IPS DF 6.9 (cell line): ENCODE results near the gene CRTC3.

Experiments
- DNase-seq: peaks from one replicate; pipeline ENCODE4 v3.0.0-alpha.2; 2013; ENCODE audit warnings: low read depth, low spot score
- H3K27ac ChIP-seq: one replicate; pipeline ENCODE4 v1.5.1; 2013; ENCODE audit warnings: low read length, control low read depth
- H3K27me3 ChIP-seq: 2 replicates; pipeline ENCODE4 v1.6.1; 2013; ENCODE audit warnings: mild to moderate bottlenecking, low read length; ENCODE audit not compliant: control insufficient read depth, insufficient read depth
- H3K36me3 ChIP-seq: 2 replicates; pipeline ENCODE4 v1.6.1; 2013; ENCODE audit warnings: low read length; ENCODE audit not compliant: control insufficient read depth, insufficient read depth
- H3K4me1 ChIP-seq: 2 replicates; pipeline ENCODE4 v1.6.1; 2013; ENCODE audit warnings: low read length; ENCODE audit not compliant: control insufficient read depth, insufficient read depth
- H3K4me3 ChIP-seq: 2 replicates; pipeline ENCODE4 v1.5.1; 2013; ENCODE audit warnings: mild to moderate bottlenecking, low read length
- H3K9me3 ChIP-seq: 2 replicates; pipeline ENCODE4 v1.6.1; 2013; ENCODE audit warnings: low read length, inconsistent platforms; ENCODE audit not compliant: control insufficient read depth, insufficient read depth
- WGBS: extraction: QIAGEN DNeasy Blood & Tissue Kit; methylation state at CpG from one replicate; pipeline ENCODE4 v1.1.7; 2013; ENCODE audit warnings: mixed read lengths, missing lambda C conversion rate; ENCODE audit not compliant: insufficient read length, insufficient coverage; 5-methylcytosine and 5-hydroxymethylcytosine counted together

CRTC3 gene

DNA sequence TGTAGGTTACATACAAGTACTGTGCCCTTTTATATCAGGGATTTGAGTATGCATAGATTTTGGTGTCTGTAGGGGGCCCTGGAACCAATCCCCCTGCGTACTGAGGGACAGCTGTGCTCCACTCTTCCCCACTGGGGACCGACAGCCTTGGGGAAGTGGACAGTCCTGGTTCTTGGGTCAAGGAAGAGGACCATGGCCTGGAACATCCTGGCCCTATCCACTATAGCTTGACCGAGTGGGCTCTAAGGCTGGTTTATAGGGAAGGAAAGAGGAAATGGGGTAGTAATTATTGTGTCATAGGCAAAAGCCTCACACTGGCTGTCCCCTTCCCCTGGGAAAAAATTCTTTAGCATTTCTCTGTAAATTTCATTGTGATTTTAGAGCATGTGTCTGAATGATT is 49.5 kb downstream of the CRTC3 start:
- Histone ChIP-seq H3K27me3 (no peaks in the 10 kb centered on the region), H3K27ac (no peak overlapping the region), H3K9me3 (no peaks in the 10 kb centered on the region), H3K36me3 (no peaks in the 10 kb centered on the region), H3K4me1 (peaks cover 9% of the 10 kb centered on the region; the same call in 1 of the 2 replicates), H3K4me3 (no peak overlapping the region)
- no CpG with 5 or more reads among the region's 3 CpGs for WGBS
- no peak for DNase-seq

DNA sequence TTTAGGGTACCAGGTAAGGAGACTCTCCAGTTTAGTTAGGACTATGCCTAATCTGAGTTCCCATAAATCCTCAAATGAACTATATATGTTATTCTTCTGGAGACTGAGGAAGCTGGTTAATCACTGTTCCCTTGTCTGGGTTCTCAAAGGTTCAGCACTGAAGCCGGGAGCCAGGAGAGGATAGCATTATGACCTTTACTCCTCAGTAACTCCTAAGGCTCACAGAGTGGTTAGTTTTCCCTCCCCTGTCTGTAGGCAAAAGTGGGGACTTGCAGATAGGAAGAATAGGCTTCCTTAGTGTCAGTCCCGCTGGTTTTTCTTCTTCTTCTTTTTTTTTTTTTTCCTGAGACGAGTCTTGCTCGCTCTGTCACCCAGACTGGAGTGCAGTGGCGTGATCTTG is 50.4 kb downstream of the CRTC3 start:
- no peak overlapping the region for H3K4me3 ChIP-seq
- no peak overlapping the region for H3K27ac ChIP-seq
- WGBS: no CpG with 5 or more reads among the region's 5 CpGs
- no peaks in the 10 kb centered on the region; the same call in 1 of the 2 replicates for H3K27me3 ChIP-seq
- peaks cover 10% of the 10 kb centered on the region; the same call in 1 of the 2 replicates for H3K4me1 ChIP-seq
- no peak for DNase-seq
- no peaks in the 10 kb centered on the region for H3K9me3 ChIP-seq
- H3K36me3 ChIP-seq: no peaks in the 10 kb centered on the region

DNA sequence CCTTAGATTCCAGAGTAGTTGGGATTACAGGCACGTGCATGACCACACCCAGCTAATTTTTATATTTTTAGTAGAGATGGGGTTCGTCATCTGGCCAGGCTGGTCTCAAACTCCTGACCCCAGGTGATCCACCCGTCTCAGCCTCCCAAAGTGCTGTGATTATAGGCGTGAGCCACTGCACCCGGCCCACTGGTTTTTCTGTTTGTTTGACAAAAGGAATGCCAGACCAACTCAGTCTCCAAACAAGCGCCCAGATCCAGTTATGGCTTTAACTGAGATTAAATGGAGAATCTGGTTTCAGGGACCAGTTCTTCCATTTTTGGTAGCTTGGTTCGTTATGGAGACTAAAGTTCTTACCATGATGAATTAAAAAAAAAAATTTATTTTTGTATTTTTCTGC is 50.8 kb downstream of the CRTC3 start:
- DNase-seq: no peak
- Histone ChIP-seq H3K9me3 (no peaks in the 10 kb centered on the region), H3K4me3 (no peak overlapping the region), H3K27ac (no peak overlapping the region), H3K4me1 (peaks cover 10% of the 10 kb centered on the region; the same call in 1 of the 2 replicates), H3K36me3 (no peaks in the 10 kb centered on the region), H3K27me3 (no peaks in the 10 kb centered on the region; the same call in 1 of the 2 replicates)
- WGBS: no CpG with 5 or more reads among the region's 7 CpGs

DNA sequence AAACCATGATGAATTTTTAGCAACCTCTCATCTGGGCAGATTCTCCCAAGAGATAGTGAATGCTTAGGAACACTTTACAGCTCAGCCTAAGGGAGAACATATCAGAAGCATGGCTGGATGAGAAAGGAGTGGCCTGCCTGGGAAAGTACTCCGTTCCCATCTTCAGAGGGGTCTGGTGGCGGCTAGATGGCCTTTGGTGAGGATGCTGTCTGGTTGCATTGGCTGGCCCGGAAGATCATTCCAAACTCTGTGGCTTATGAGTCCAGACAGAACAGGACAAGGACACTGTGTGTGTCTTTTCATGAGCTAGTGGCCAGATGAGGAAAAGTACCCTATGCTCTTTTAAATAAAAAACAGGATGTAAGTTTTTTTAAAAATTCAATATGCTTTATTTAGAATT is 51.2 kb downstream of the CRTC3 start:
- peaks cover 10% of the 10 kb centered on the region; the same call in 1 of the 2 replicates for H3K4me1 ChIP-seq
- WGBS: no CpG with 5 or more reads among the region's 3 CpGs
- H3K27ac ChIP-seq: no peak overlapping the region

DNA sequence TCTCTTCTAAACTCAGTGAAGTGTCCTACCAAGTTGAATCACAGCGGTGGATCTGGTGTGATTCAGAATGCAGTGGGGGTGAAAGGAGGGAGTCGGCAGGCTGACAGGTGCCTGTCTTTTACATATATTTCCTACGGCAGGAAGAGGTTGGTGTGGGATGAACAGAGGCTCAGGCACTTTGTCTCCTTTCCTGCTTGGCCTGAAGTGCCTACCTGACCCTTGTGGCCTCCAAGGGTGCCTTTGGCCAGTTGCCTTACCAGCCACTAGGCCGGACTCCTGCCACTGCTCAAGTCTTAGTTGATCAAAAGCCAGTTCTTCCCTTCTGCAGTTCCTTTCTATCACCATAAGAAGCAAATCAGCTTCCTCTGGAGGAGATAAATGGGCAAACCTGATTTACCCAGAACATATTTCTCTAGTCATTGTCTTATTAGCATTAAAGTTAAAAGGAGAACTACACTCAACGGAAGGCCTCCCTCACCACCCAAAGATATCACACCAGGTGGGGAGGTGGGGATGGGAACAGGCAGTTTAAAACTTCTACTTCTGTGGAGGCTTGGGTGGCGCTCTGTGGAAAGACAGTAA is 52.1 kb downstream of the CRTC3 start:
- WGBS: no CpG with 5 or more reads among the region's 6 CpGs
- DNase-seq: no peak
- no peak overlapping the region for H3K4me3 ChIP-seq

More for the DNA sequence above, 51.2 kb downstream of the CRTC3 start:
- no peaks in the 10 kb centered on the region; the same call in 1 of the 2 replicates for H3K27me3 ChIP-seq
- H3K9me3 ChIP-seq: no peaks in the 10 kb centered on the region
- H3K36me3 ChIP-seq: no peaks in the 10 kb centered on the region
- no peak overlapping the region for H3K4me3 ChIP-seq
- DNase-seq: no peak

DNA sequence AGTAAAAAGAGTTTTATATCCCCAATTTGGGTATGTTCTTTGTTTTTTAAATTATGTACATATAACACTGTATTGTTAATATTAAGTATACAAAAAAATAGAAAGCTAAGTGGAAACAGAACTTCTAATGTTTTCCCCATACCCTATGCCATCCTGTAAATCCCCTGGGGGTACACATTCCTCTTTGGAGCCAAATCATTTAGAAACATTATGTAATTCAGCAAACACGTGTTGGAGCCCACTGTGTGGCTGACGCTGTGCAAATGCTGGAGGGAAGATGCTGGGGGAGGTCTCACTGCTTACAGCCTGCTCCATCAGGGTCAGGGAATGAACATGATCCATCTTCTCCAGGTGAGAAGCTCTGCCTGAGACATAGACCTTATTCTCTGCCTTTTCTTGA is 52.8 kb downstream of the CRTC3 start:
- Histone ChIP-seq H3K27ac (no peak overlapping the region), H3K9me3 (no peaks in the 10 kb centered on the region), H3K4me3 (no peak overlapping the region), H3K27me3 (no peaks in the 10 kb centered on the region; the same call in 1 of the 2 replicates), H3K4me1 (peaks cover 10% of the 10 kb centered on the region; the same call in 1 of the 2 replicates), H3K36me3 (no peaks in the 10 kb centered on the region)
- WGBS: no CpG with 5 or more reads among the region's 2 CpGs
- DNase-seq: no peak

More for the DNA sequence above, 52.1 kb downstream of the CRTC3 start:
- Histone ChIP-seq H3K27ac (no peak overlapping the region), H3K36me3 (no peaks in the 10 kb centered on the region), H3K4me1 (peaks cover 10% of the 10 kb centered on the region; the same call in 1 of the 2 replicates), H3K27me3 (no peaks in the 10 kb centered on the region; the same call in 1 of the 2 replicates), H3K9me3 (no peaks in the 10 kb centered on the region)

DNA sequence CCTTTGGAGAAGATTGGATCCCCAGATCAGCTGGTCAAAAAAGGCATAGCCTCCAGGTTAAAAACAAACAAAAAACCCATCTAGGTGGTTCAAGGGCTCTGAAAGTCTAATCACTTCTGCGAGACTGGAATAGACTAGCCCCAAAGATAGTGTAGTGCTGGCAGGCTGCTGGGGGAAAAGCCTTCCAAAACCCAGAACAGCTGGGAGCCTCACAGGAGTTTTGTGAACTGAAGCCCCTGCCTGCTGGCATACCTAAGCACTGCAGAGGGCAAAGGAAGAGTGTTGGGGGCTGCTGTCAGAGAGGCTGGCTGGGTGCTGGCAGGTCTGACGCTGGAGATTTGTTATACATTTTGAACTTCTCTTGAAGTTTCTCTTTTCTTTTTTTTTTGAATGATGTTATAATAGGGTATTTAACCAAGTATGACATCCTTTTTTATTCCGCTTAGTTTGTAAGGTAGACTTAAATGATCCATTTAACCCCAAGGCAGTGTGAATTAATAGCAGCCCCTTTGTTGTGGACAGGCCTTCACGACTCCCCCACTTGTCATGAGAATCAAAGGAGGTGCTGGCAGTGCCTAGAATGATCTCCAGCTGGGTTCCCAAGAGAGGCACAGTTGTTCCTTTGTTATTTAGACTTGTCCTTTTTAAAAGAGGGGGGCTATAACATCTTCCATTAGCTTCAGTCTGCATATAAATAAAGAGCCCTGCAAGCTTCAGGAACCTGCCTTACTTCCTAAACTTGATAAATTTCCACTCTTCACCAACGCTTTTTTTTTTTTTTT is 53.9 kb downstream of the CRTC3 start:
- no peaks in the 10 kb centered on the region for H3K36me3 ChIP-seq
- H3K9me3 ChIP-seq: no peaks in the 10 kb centered on the region
- H3K4me3 ChIP-seq: no peak overlapping the region
- peaks cover 10% of the 10 kb centered on the region; the same call in 1 of the 2 replicates for H3K4me1 ChIP-seq
- H3K27ac ChIP-seq: no peak overlapping the region
- WGBS: no CpG with 5 or more reads among the region's 5 CpGs
- DNase-seq: peak; percentile 70
- H3K27me3 ChIP-seq: no peaks in the 10 kb centered on the region; the same call in 1 of the 2 replicates

DNA sequence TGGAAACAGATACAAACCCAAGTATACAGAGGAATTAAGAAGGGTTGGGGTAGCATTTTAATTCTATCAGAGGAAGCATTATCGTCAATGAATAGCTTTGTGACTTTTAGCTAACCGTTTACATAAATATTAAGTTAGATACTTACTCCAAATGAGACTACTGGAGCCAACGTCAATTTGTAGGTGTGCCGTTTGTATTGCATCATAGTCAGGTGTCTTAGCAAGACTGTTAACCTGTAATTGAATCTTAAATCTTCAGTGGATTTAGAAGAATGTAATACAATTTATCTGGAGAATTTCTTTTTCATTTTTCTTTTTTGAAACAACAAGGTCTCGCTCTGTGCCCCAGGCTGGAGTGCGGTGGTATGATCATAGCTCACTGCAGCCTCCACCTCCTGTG is 55.1 kb downstream of the CRTC3 start:
- peaks cover 10% of the 10 kb centered on the region; the same call in 1 of the 2 replicates for H3K4me1 ChIP-seq
- no peak overlapping the region for H3K27ac ChIP-seq
- no peak overlapping the region for H3K4me3 ChIP-seq

DNA sequence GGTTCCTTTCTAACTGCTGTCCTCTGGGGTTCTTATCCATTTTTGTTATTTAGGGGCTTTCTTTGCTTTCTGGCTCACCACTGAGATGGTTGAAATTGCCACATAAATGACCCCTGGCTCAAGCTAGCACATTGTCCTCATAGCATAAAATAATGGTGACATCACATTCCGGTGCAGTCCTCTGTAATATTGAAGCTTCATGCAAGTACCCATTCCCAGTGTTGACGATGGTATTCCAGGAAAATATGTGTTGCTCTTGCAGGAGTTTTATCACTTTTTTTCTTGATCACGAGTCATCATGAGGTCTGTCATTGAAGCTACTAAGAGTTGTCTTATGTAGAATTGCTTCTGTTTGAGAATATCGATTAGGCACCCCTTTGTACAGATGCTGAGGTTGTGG is 56.1 kb downstream of the CRTC3 start:
- Histone ChIP-seq H3K4me3 (no peak overlapping the region), H3K36me3 (no peaks in the 10 kb centered on the region), H3K9me3 (no peaks in the 10 kb centered on the region), H3K27me3 (no peaks in the 10 kb centered on the region; the same call in 1 of the 2 replicates), H3K27ac (no peak overlapping the region), H3K4me1 (peaks cover 10% of the 10 kb centered on the region; the same call in 1 of the 2 replicates)
- DNase-seq: no peak
- no CpG with 5 or more reads among the region's 4 CpGs for WGBS

More for the DNA sequence above, 55.1 kb downstream of the CRTC3 start:
- Histone ChIP-seq H3K27me3 (no peaks in the 10 kb centered on the region; the same call in 1 of the 2 replicates), H3K9me3 (no peaks in the 10 kb centered on the region), H3K36me3 (no peaks in the 10 kb centered on the region)
- DNase-seq: no peak
- no CpG with 5 or more reads among the region's 6 CpGs for WGBS

DNA sequence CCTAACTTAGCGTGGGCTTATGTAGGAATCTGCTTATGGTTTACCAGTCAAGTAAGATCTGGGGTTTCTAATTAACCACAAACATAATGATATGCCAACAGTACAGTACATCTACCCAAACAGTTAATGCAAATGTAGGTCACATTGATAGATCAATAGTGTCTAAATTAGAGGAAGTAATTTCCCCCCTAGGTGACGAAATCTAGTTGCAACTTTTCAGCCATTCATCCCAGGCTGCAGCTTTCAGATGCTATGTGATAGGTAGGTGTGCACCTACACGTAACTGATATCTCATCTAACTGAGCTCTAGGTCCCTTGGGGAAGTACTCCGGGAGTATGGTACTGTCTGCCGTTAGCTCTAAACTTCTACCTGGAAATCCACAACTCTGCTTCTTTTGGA is 57.2 kb downstream of the CRTC3 start:
- DNase-seq: no peak
- WGBS: no CpG with 5 or more reads among the region's 5 CpGs
- H3K36me3 ChIP-seq: no peaks in the 10 kb centered on the region
- no peaks in the 10 kb centered on the region for H3K9me3 ChIP-seq
- no peak overlapping the region for H3K4me3 ChIP-seq
- no peak overlapping the region for H3K27ac ChIP-seq
- H3K27me3 ChIP-seq: no peaks in the 10 kb centered on the region; the same call in 1 of the 2 replicates
- H3K4me1 ChIP-seq: peaks cover 7% of the 10 kb centered on the region; the same call in 1 of the 2 replicates
